ENCODE data around the gene PLD1.

Gene PLD1

GRCh38 chr3:171783086-171783485, 27.2 kb downstream of the PLD1 start:
- no peak for DNase-seq (ENCODE audit: low read depth in 1 of 2, low spot score in 1 of 2)

GRCh38 chr3:171782617-171783016, 27.7 kb downstream of the PLD1 start:
- in situ Hi-C loops (cut with HindIII; ENCODE audit: low pct_unique_long_range_greater_than_20kb, low sequenced_read_pairs) = no loop called here
- no peak for TF ChIP-seq JUND (IDR thresholded peaks at IDR 0.05; ENCODE audit: low read depth)
- no peak for DNase-seq (ENCODE audit: low read depth in 1 of 2, low spot score in 1 of 2)

More at GRCh38 chr3:171783086-171783485, 27.2 kb downstream of the PLD1 start:
- no peak for TF ChIP-seq JUND (IDR thresholded peaks at IDR 0.05; ENCODE audit: low read depth)
- in situ Hi-C loops (cut with HindIII; ENCODE audit: low pct_unique_long_range_greater_than_20kb, low sequenced_read_pairs) = no loop called here

- no peak for DNase-seq (ENCODE audit: low read depth in 1 of 2, low spot score in 1 of 2)
- in situ Hi-C loops (cut with HindIII; ENCODE audit: low pct_unique_long_range_greater_than_20kb, low sequenced_read_pairs) = no loop called here
Measured at GRCh38 chr3:171781711-171782127, 28.6 kb downstream of the PLD1 start.

GRCh38 chr3:171778493-171778892, 31.8 kb downstream of the PLD1 start:
- in situ Hi-C loops (cut with HindIII; ENCODE audit: low pct_unique_long_range_greater_than_20kb, low sequenced_read_pairs) = no loop called here
- no peak for TF ChIP-seq JUND (IDR thresholded peaks at IDR 0.05; ENCODE audit: low read depth)
- DNase-seq (ENCODE audit: low read depth in 1 of 2, low spot score in 1 of 2) = no peak

More at GRCh38 chr3:171781711-171782127, 28.6 kb downstream of the PLD1 start:
- TF ChIP-seq JUND (IDR thresholded peaks at IDR 0.05; ENCODE audit: low read depth) = no peak

GRCh38 chr3:171777596-171777995, 32.7 kb downstream of the PLD1 start:
- no peak for TF ChIP-seq JUND (IDR thresholded peaks at IDR 0.05; ENCODE audit: low read depth)
- no peak for DNase-seq (ENCODE audit: low read depth in 1 of 2, low spot score in 1 of 2)
- in situ Hi-C loops (cut with HindIII; ENCODE audit: low pct_unique_long_range_greater_than_20kb, low sequenced_read_pairs) = no loop called here

- in situ Hi-C loops (cut with HindIII; ENCODE audit: low pct_unique_long_range_greater_than_20kb, low sequenced_read_pairs) = no loop called here
- peak in 1 of 2 experiments; percentile 57 for DNase-seq (ENCODE audit: low read depth in 1 of 2, low spot score in 1 of 2)
- no peak for TF ChIP-seq JUND (IDR thresholded peaks at IDR 0.05; ENCODE audit: low read depth)
Measured at GRCh38 chr3:171776839-171777583, 33.3 kb downstream of the PLD1 start.

GRCh38 chr3:171776411-171776810, 33.9 kb downstream of the PLD1 start:
- TF ChIP-seq JUND (IDR thresholded peaks at IDR 0.05; ENCODE audit: low read depth) = no peak
- DNase-seq (ENCODE audit: low read depth in 1 of 2, low spot score in 1 of 2) = no peak
- in situ Hi-C loops (cut with HindIII; ENCODE audit: low pct_unique_long_range_greater_than_20kb, low sequenced_read_pairs) = no loop called here

GRCh38 chr3:171775943-171776342, 34.3 kb downstream of the PLD1 start:
- TF ChIP-seq JUND (IDR thresholded peaks at IDR 0.05; ENCODE audit: low read depth) = no peak
- no peak for DNase-seq (ENCODE audit: low read depth in 1 of 2, low spot score in 1 of 2)
- in situ Hi-C loops (cut with HindIII; ENCODE audit: low pct_unique_long_range_greater_than_20kb, low sequenced_read_pairs) = no loop called here

GRCh38 chr3:171774521-171774920, 35.8 kb downstream of the PLD1 start:
- in situ Hi-C loops (cut with HindIII; ENCODE audit: low pct_unique_long_range_greater_than_20kb, low sequenced_read_pairs) = no loop called here
- no peak for TF ChIP-seq JUND (IDR thresholded peaks at IDR 0.05; ENCODE audit: low read depth)
- DNase-seq (ENCODE audit: low read depth in 1 of 2, low spot score in 1 of 2) = no peak

- TF ChIP-seq JUND (IDR thresholded peaks at IDR 0.05; ENCODE audit: low read depth) = no peak
- DNase-seq (ENCODE audit: low read depth in 1 of 2, low spot score in 1 of 2) = peak; percentile 72 to 89
- in situ Hi-C loops (cut with HindIII; ENCODE audit: low pct_unique_long_range_greater_than_20kb, low sequenced_read_pairs) = no loop called here
Measured at GRCh38 chr3:171772427-171773056, 37.7 kb downstream of the PLD1 start.

- peak; percentile 96 for DNase-seq (ENCODE audit: low read depth in 1 of 2, low spot score in 1 of 2)
- TF ChIP-seq JUND (IDR thresholded peaks at IDR 0.05; ENCODE audit: low read depth) = no peak
- in situ Hi-C loops (cut with HindIII; ENCODE audit: low pct_unique_long_range_greater_than_20kb, low sequenced_read_pairs) = no loop called here
Measured at GRCh38 chr3:171770689-171771620, 39.3 kb downstream of the PLD1 start.

GRCh38 chr3:171769461-171769860, 40.8 kb downstream of the PLD1 start:
- TF ChIP-seq JUND (IDR thresholded peaks at IDR 0.05; ENCODE audit: low read depth) = no peak
- in situ Hi-C loops (cut with HindIII; ENCODE audit: low pct_unique_long_range_greater_than_20kb, low sequenced_read_pairs) = no loop called here
- no peak for DNase-seq (ENCODE audit: low read depth in 1 of 2, low spot score in 1 of 2)
